Activated naive CD4-positive, alpha-beta T cell treated with anti-CD3 and anti-CD28 coated beads for 36 hours (primary cell): ENCODE results near the gene TEDDM1. TPM values are rescaled to one million over a fixed set of nuclear protein-coding genes. Genes with fewer than 3 reads are reported as not detected.
A peak's percentile ranks its signal among the peaks of the same experiment; 100 is the strongest.

Experiments
- CTCF ChIA-PET: fragments of 350-600 bp; sonication (Branson Sonifier 250); formaldehyde crosslinking; loops from one replicate; lab custom pipeline; 2021; ENCODE audit warnings: antibody characterized with exemption; lab: Charles Lee
- DNase-seq: peaks from one replicate; pipeline ENCODE4 v3.0.0-alpha.2; 2020
- H3K27ac Mint-ChIP-seq: one replicate; pipeline ENCODE4 v1.8.0; 2021; ENCODE audit warnings: mild to moderate bottlenecking, mixed read lengths
- H3K27me3 Mint-ChIP-seq: one replicate; pipeline ENCODE4 v1.8.0; 2021; ENCODE audit warnings: low read depth, mixed read lengths
- H3K36me3 Mint-ChIP-seq: one replicate; pipeline ENCODE4 v1.8.0; 2021; ENCODE audit warnings: low read depth, mixed read lengths
- H3K4me1 Mint-ChIP-seq: one replicate; pipeline ENCODE4 v1.8.0; 2021; ENCODE audit warnings: low read depth, mixed read lengths
- H3K4me3 Mint-ChIP-seq: one replicate; pipeline ENCODE4 v1.8.0; 2021; ENCODE audit warnings: mild to moderate bottlenecking, moderate library complexity, mixed read lengths
- H3K9me3 Mint-ChIP-seq: one replicate; pipeline ENCODE4 v1.8.0; 2021; ENCODE audit warnings: mixed read lengths
- intact Hi-C: fragments of 100-400 bp; cut with micrococcal nuclease; formaldehyde crosslinking; loops from one replicate; pipeline ENCODE4 v1.15.1; 2023
- total RNA-seq, 2 experiments: library from RNA; stranded (reverse); gene quantifications; one replicate each; pipeline ENCODE4 v1.2.3, GENCODE V29; 2021

TEDDM1 gene
- total RNA-seq, 2 experiments from 2014 or later: not detected

DNA sequence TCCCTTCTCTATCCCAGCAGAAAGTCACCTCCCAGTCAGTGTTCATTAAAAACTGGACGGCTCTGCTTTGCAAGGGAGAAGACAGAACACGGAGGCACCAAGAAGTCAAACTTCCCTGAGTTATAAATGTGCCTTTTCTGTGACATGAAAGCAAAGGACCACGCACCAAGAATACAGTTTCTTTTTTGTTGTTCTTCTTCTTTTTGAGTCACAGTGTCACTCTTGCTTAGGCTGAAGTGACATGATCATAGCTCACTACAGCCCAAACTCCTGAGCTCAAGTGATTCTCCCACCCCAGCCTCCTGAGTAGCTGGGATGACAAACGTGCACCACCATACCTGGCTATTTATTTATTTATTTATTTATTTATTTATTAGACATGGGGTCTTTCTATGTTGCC lies 31.6 kb downstream of the TEDDM1 start:
- H3K27me3 Mint-ChIP-seq: no peaks in the 10 kb centered on the region
- DNase-seq: no peak
- no peak overlapping the region for H3K27ac Mint-ChIP-seq
- H3K4me1 Mint-ChIP-seq: no peaks in the 10 kb centered on the region
- CTCF ChIA-PET: no interaction called here
- no peaks in the 10 kb centered on the region for H3K36me3 Mint-ChIP-seq
- intact Hi-C loops: no loop called here
- H3K9me3 Mint-ChIP-seq: no peaks in the 10 kb centered on the region
- H3K4me3 Mint-ChIP-seq: no peak overlapping the region

DNA sequence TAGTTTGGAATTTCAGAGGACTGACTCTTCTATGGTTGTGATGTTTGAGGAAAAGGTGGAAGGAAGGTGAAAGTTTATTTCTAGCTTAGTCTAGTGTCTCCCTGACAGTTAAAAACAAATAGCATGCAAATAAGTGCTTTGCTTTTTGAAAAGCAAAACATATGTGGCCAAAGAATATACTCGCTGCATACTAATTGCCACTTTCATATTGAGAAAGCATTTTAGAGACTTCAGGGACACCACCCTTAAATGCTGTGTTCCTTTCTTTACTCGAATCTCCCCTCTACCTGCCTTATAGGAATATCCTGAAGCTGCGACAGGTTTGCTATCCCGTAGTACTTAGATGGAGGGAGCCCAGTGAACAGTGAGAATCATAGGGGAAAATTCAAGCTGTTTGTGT lies 32.1 kb downstream of the TEDDM1 start:
- no peaks in the 10 kb centered on the region for H3K9me3 Mint-ChIP-seq
- intact Hi-C loops: no loop called here
- H3K27me3 Mint-ChIP-seq: no peaks in the 10 kb centered on the region
- no peaks in the 10 kb centered on the region for H3K4me1 Mint-ChIP-seq
- no peaks in the 10 kb centered on the region for H3K36me3 Mint-ChIP-seq
- DNase-seq: no peak
- no peak overlapping the region for H3K27ac Mint-ChIP-seq
- CTCF ChIA-PET: no interaction called here
- H3K4me3 Mint-ChIP-seq: no peak overlapping the region

DNA sequence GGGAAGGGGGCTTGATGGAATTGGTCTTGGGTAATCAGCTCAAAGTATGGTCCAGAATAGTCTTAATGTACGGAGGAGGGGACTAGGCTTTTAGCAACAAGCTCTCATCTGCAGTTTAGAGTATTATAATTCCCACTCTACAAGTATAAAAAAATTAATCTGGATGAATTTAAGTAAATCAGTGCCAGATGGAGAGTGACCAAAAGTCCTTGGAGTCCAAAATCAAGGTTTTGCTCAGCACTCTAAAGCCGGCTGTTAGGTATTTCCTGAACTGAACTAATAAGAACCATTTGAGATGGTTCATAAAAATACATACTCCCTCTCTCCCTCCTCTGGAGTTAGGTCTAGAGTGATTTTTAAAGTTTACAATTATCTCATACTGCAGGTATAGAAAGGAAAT lies 32.5 kb downstream of the TEDDM1 start:
- intact Hi-C loops: no loop called here
- Mint-ChIP-seq H3K4me3 (no peak overlapping the region), H3K4me1 (no peaks in the 10 kb centered on the region), H3K9me3 (no peaks in the 10 kb centered on the region), H3K36me3 (no peaks in the 10 kb centered on the region), H3K27ac (no peak overlapping the region), H3K27me3 (no peaks in the 10 kb centered on the region)
- DNase-seq: no peak
- CTCF ChIA-PET: no interaction called here

DNA sequence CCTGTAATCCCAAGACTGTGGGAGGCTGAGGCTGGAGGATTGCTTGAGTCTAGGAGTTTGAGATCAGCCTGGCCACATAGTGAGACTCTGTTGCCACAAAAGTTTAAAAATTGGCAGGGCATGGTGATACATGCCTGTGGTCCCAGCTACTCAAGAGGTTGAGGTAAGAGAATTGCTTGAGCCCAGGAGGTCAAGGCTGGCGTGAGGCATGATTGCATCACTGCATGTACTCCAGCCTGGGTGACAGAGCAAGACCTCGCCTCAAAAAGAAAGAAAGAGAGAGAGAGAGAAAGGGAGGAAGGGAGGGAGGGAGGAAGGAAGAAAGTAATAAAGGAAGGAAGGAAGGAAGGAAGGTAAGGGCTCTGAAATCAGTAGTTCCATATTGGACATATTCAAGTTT lies 33.9 kb downstream of the TEDDM1 start:
- no peaks in the 10 kb centered on the region for H3K36me3 Mint-ChIP-seq
- intact Hi-C loops: no loop called here
- no peaks in the 10 kb centered on the region for H3K27me3 Mint-ChIP-seq
- H3K4me3 Mint-ChIP-seq: no peak overlapping the region
- no peak overlapping the region for H3K27ac Mint-ChIP-seq
- H3K9me3 Mint-ChIP-seq: no peaks in the 10 kb centered on the region
- CTCF ChIA-PET: interaction anchor here (0.6 kb wide), 2 partner anchors 448 to 721 kb away, joined by 3 to 5 read pairs; no protein-coding TSS in a partner anchor
- DNase-seq: no peak
- no peaks in the 10 kb centered on the region for H3K4me1 Mint-ChIP-seq

DNA sequence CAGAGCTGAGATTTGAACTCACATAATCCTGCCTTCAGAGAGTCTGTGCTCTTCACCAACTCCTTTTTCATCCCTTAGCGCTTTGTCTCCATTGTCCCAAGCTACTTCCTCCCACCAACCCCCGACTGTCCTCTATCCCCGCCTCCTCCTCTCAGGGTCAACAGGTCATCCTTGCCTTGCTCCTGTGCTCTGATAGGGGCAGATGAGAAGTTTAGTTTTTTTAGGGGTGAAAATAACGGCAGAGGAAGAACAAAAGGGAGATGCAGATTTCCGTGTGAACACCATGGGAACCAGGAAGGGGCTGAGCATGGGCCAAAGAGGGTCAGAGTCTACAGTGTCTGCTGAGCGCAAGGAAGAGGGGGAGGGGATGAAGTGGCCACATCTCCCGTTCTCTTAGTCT lies 40.8 kb downstream of the TEDDM1 start:
- Mint-ChIP-seq H3K4me3 (no peak overlapping the region), H3K27ac (no peak overlapping the region), H3K9me3 (no peaks in the 10 kb centered on the region), H3K4me1 (no peaks in the 10 kb centered on the region), H3K36me3 (no peaks in the 10 kb centered on the region), H3K27me3 (no peaks in the 10 kb centered on the region)
- intact Hi-C loops: no loop called here
- CTCF ChIA-PET: interaction anchor here (1.5 kb wide), 1 partner anchor 37 kb away, joined by 4 read pairs; no protein-coding TSS in a partner anchor
- DNase-seq: no peak

DNA sequence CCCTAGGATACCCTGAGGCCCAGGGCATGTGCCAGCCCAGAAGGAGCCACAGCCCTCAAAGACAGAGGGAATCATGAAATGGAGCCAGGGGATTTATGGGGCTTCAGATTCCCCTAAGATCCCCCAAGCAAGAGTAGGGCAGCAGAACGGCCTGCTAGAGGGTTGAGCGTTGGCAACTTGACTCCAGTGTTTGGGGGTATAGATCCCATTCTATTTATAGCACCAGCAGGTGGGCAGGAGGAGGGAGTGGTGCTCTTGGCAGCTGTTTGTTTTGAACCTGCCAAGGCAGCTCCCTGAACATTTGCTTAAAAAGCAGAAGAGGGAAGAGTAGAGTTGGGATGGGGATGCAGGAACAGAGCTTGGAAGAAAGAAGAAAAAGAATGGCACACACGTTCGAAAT lies 42.6 kb downstream of the TEDDM1 start:
- Mint-ChIP-seq H3K9me3 (no peaks in the 10 kb centered on the region), H3K27ac (no peak overlapping the region), H3K36me3 (no peaks in the 10 kb centered on the region), H3K27me3 (no peaks in the 10 kb centered on the region), H3K4me1 (no peaks in the 10 kb centered on the region), H3K4me3 (no peak overlapping the region)
- CTCF ChIA-PET: no interaction called here
- no peak for DNase-seq
- intact Hi-C loops: no loop called here

DNA sequence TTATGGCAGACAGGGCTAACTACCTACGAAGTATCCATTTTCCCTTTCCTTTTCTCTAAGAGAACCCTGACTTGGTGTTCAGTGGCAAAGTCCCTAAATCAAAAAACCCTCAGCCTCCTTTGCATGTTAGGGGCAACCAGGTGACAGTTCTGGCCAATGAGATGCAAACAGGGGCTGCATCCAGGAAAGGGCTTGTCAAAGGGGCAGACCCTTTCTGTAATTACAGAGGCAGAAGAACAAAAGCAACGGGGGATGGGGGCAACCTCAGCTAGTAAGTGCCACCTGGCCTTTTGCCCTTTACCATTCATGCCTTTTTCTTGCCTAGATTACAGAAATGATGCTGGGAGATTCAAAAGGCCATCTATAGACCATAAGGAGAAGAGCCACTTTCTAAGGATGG lies 43.3 kb downstream of the TEDDM1 start:
- H3K4me3 Mint-ChIP-seq: no peak overlapping the region
- no peaks in the 10 kb centered on the region for H3K27me3 Mint-ChIP-seq
- peak; percentile 9 for DNase-seq
- CTCF ChIA-PET: no interaction called here
- intact Hi-C loops: no loop called here
- no peaks in the 10 kb centered on the region for H3K9me3 Mint-ChIP-seq
- H3K27ac Mint-ChIP-seq: no peak overlapping the region
- H3K4me1 Mint-ChIP-seq: no peaks in the 10 kb centered on the region
- no peaks in the 10 kb centered on the region for H3K36me3 Mint-ChIP-seq

DNA sequence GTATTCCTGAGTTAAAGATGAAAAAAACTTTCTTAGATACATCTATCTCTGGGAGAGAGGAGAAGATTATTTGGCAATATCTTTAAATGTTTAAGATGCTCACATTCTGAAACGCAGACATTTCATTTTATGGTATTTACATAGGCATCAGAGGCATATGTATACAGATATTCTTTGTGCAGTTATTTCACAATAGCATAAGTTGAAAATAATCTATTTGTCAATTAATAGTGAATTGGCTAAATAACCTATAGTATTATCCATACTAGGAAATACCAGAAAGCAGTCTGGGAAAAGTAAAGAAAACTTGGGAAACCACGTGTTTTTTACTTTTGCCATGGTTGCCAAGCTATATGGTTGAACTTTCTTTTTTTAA lies 44.8 kb downstream of the TEDDM1 start:
- intact Hi-C loops: no loop called here

DNA sequence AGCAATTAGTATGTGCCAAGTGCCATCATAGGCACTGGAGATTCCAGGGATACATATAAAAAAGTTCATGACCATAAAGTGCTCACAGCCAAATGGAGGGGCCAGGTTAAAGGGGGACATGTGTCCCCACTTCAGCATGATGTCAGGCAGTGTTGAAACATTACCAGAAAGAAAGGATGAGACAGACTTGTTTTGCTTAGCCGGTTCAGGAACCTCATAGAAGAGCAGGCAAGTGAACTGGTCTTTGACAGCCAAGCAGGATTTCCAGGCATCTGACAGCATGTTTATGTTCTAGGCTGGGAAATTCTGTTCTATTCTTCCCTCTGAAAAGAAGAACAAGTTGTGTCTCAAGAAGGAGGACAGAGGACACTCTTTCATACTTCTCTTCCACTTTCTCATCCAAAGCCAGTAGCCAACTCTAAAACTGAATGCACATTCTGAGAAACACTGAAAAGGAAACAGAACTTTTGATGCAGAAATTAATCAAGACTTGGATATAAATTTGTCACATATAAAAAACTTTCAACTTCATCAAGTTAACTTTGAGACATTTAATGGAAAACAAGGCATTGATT lies 48.6 kb downstream of the TEDDM1 start:
- Mint-ChIP-seq H3K4me3 (no peak overlapping the region), H3K4me1 (no peaks in the 10 kb centered on the region), H3K9me3 (no peaks in the 10 kb centered on the region), H3K27me3 (no peaks in the 10 kb centered on the region), H3K27ac (no peak overlapping the region), H3K36me3 (no peaks in the 10 kb centered on the region)
- DNase-seq: no peak
- intact Hi-C loops: no loop called here
- CTCF ChIA-PET: interaction anchor here (0.7 kb wide), 1 partner anchor 119 kb away, joined by 3 read pairs; no protein-coding TSS in a partner anchor

More for the DNA sequence above, 44.8 kb downstream of the TEDDM1 start:
- Mint-ChIP-seq H3K27ac (no peak overlapping the region), H3K27me3 (no peaks in the 10 kb centered on the region), H3K9me3 (no peaks in the 10 kb centered on the region), H3K4me1 (no peaks in the 10 kb centered on the region), H3K4me3 (no peak overlapping the region), H3K36me3 (no peaks in the 10 kb centered on the region)
- CTCF ChIA-PET: interaction anchor here (0.7 kb wide), 1 partner anchor 134 kb away, joined by 3 read pairs; no protein-coding TSS in a partner anchor
- no peak for DNase-seq

DNA sequence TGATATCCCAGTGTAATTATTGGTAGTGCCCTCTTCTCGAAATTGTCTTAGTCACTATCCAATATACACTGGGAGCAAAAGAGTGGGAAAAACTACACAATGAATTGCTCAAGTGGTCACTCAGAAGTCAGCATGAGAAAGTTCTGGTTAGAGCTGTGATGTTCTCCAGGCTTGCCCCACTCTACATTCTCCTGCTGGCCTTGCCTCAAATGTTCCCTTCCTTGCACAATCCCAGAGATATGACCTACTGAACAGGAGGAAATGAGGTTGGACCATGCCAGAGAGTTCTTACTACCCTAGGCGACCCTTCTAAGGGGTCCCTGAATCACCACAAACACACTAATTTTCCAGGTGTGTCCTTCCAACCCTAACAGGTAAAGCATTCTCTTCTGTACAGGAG lies 49.6 kb downstream of the TEDDM1 start:
- Mint-ChIP-seq H3K27me3 (no peaks in the 10 kb centered on the region), H3K4me3 (no peak overlapping the region), H3K27ac (no peak overlapping the region), H3K4me1 (no peaks in the 10 kb centered on the region), H3K36me3 (no peaks in the 10 kb centered on the region), H3K9me3 (no peaks in the 10 kb centered on the region)
- intact Hi-C loops: no loop called here
- CTCF ChIA-PET: interaction anchor here (1.5 kb wide), 1 partner anchor 46 kb away, joined by 4 read pairs; no protein-coding TSS in a partner anchor
- no peak for DNase-seq

DNA sequence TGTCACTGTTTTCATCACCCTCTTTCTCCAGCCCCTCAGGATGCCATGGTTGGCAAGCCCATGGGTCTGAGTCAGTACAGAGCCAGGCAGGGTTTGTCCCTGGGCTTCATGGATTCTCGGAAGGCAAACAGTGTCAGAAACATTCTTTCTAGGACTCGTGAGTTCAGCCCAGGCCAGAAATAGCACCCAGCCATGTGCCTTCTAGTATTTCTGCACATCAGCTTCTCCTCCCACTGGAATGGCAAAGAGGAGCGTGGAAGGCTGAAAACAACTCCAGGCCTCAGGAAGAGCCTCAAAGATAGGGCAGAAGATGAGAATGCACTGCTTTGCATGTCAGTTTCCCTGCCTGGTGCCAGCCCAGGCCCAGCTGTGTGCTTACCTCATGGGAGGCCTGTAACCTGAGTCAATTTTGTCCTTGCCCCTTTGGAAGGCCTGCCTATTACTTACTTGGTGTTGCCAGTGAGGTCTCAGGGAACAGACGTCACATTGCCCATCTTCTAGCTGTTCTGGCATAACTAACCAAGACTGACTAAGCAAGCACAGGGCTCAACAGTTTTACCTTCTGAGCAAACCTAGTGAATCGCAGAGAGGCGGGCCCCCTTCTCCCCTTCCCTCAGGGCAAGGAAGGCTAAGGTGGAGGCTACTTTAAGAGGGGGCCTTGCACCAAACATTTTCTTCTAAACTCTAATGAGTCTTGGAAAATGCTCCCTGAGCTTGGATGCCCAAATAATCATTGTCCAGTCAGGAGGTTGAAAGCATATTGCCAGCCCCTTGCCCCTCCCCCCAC lies 51.3 kb downstream of the TEDDM1 start:
- Mint-ChIP-seq H3K27me3 (no peaks in the 10 kb centered on the region), H3K4me1 (no peaks in the 10 kb centered on the region), H3K36me3 (no peaks in the 10 kb centered on the region), H3K9me3 (no peaks in the 10 kb centered on the region), H3K4me3 (no peak overlapping the region), H3K27ac (no peak overlapping the region)
- CTCF ChIA-PET: interaction anchor here (0.5 to 1.5 kb wide), 2 partner anchors 48 to 131 kb away, joined by 3 to 4 read pairs; no protein-coding TSS in a partner anchor
- DNase-seq: no peak
- intact Hi-C loops: no loop called here
